CD14-positive monocyte (primary cell): ENCODE results near the gene ZNF365. TPM values are rescaled to one million over a fixed set of nuclear protein-coding genes. Genes with fewer than 3 reads are reported as not detected.
A peak's percentile ranks its signal among the peaks of the same experiment; 100 is the strongest.

Source experiments
- DNase-seq, 3 donors: peaks; one replicate each; pipeline ENCODE4 v3.0.0-alpha.2; 2011 to 2022
- H2AFZ ChIP-seq: 2 replicates; pipeline ENCODE4 v1.6.0; 2012; ENCODE audit warnings: mild to moderate bottlenecking, low read depth, low read length, inconsistent platforms; ENCODE audit not compliant: insufficient read depth, poor library complexity, severe bottlenecking
- H3K27ac ChIP-seq, 2 donors: 1 replicate in 1 of 2; 2 replicates in 1 of 2; pipeline ENCODE4 v1.5.1; 2012 to 2013; ENCODE audit warnings: low read length in 2 of 2, control low read depth in 1 of 2, inconsistent platforms in 1 of 2, low read depth in 1 of 2, mild to moderate bottlenecking in 1 of 2
- H3K27me3 ChIP-seq, 2 donors: one replicate each; pipeline versions ENCODE4 v1.6.0 to v1.6.1; 2011 to 2013; ENCODE audit warnings: low read length in 2 of 2; ENCODE audit not compliant: control insufficient read depth in 2 of 2, insufficient read depth in 2 of 2
- H3K36me3 ChIP-seq, 2 donors: replicated peaks in 1 of 2; 1 replicate in 1 of 2; 2 replicates in 1 of 2; pipeline versions ENCODE4 v1.5.1 to v1.6.1; 2012 to 2013; ENCODE audit warnings: low read length in 2 of 2, control low read depth in 1 of 2, inconsistent platforms in 1 of 2, mild to moderate bottlenecking in 1 of 2; ENCODE audit not compliant: insufficient read depth in 2 of 2, control insufficient read depth in 1 of 2
- H3K4me1 ChIP-seq, 2 donors: 1 replicate in 1 of 2; 2 replicates in 1 of 2; pipeline versions ENCODE4 v1.5.1 to v1.6.1; 2012 to 2013; ENCODE audit warnings: low read length in 2 of 2, control low read depth in 1 of 2, inconsistent platforms in 1 of 2, mild to moderate bottlenecking in 1 of 2, moderate library complexity in 1 of 2; ENCODE audit not compliant: insufficient read depth in 2 of 2, control insufficient read depth in 1 of 2
- H3K4me2 ChIP-seq: replicated peaks from 2 replicates; pipeline ENCODE3; 2012; ENCODE audit warnings: low read length, moderate library complexity, mild to moderate bottlenecking; ENCODE audit not compliant: poor library complexity, severe bottlenecking; ENCODE audit errors: extremely low read depth
- H3K4me3 ChIP-seq, 3 experiments: fragments of 200-600 bp in 1 of 3; sonication (generic) in 1 of 3; replicated peaks in 1 of 3; 1 replicate in 2 of 3; 2 replicates in 1 of 3; pipeline ENCODE4 v1.5.1; 2011 to 2013; ENCODE audit warnings: low read length in 3 of 3, mild to moderate bottlenecking in 3 of 3, control low read depth in 2 of 3, low read depth in 2 of 3, inconsistent platforms in 1 of 3, moderate library complexity in 1 of 3
- H3K79me2 ChIP-seq: 2 replicates; pipeline ENCODE4 v1.6.0; 2012; ENCODE audit warnings: mild to moderate bottlenecking, control low read depth, inconsistent platforms, low read length, moderate library complexity; ENCODE audit not compliant: insufficient read depth
- H3K9ac ChIP-seq: 2 replicates; pipeline ENCODE4 v1.6.0; 2017; ENCODE audit warnings: low read length, mild to moderate bottlenecking; ENCODE audit not compliant: insufficient read depth, poor library complexity, severe bottlenecking
- H3K9me3 ChIP-seq, 2 donors: replicated peaks in 1 of 2; 1 replicate in 1 of 2; 2 replicates in 1 of 2; pipeline versions ENCODE4 v1.5.1 to v1.6.1; 2012 to 2013; ENCODE audit warnings: low read length in 2 of 2, control low read depth in 1 of 2; ENCODE audit not compliant: control insufficient read depth in 1 of 2, insufficient read depth in 1 of 2
- H4K20me1 ChIP-seq: 2 replicates; pipeline ENCODE4 v1.6.0; 2012; ENCODE audit warnings: mild to moderate bottlenecking, low read length, control low read depth, moderate library complexity; ENCODE audit not compliant: insufficient read depth
- H3K27ac Mint-ChIP-seq, 7 donors: one replicate each; pipeline ENCODE4 v1.8.0; 2020; ENCODE audit warnings: mild to moderate bottlenecking in 7 of 7, mixed read lengths in 7 of 7, moderate library complexity in 6 of 7, inconsistent platforms in 2 of 7
- H3K27me3 Mint-ChIP-seq, 3 donors: one replicate each; pipeline ENCODE4 v1.8.0; 2021 to 2022; ENCODE audit warnings: low read depth in 3 of 3, mild to moderate bottlenecking in 3 of 3, mixed read lengths in 3 of 3, moderate library complexity in 3 of 3, inconsistent platforms in 1 of 3
- H3K36me3 Mint-ChIP-seq, 2 donors: one replicate each; pipeline ENCODE4 v1.8.0; 2020; ENCODE audit warnings: mixed read lengths in 2 of 2, inconsistent platforms in 1 of 2, mild to moderate bottlenecking in 1 of 2
- H3K4me1 Mint-ChIP-seq: one replicate; pipeline ENCODE4 v1.8.0; 2020; ENCODE audit warnings: mild to moderate bottlenecking, mixed read lengths
- H3K4me3 Mint-ChIP-seq, 2 donors: one replicate each; pipeline ENCODE4 v1.8.0; 2020; ENCODE audit warnings: mild to moderate bottlenecking in 2 of 2, mixed read lengths in 2 of 2, moderate library complexity in 1 of 2
- H3K9me3 Mint-ChIP-seq, 7 donors: one replicate each; pipeline ENCODE4 v1.8.0; 2020 to 2022; ENCODE audit warnings: mixed read lengths in 7 of 7, mild to moderate bottlenecking in 6 of 7, moderate library complexity in 6 of 7, inconsistent platforms in 2 of 7
- WGBS: methylation state at CpG from one replicate; pipeline ENCODE4 v1.1.5; 2013; ENCODE audit warnings: missing lambda C conversion rate; ENCODE audit not compliant: insufficient coverage; 5-methylcytosine and 5-hydroxymethylcytosine counted together
- intact Hi-C, 2 donors: fragments of 100-400 bp; cut with micrococcal nuclease; formaldehyde crosslinking; loops; one replicate each; pipeline versions ENCODE4 v1.15.0 to v1.15.1; 2023
- polyA plus RNA-seq, 3 donors: library from polyadenylated mRNA; depleted of rRNA in 1 of 3; unstranded in 2 of 3; stranded (reverse) in 1 of 3; fragments of 300-500 nt in 2 of 3; fragments of >200 nt in 1 of 3; fragmentation: Illumina TruSeq in 2 of 3; gene quantifications; 1 replicate in 2 of 3; 2 replicates in 1 of 3; pipeline ENCODE4 v1.2.3, GENCODE V29; 2012 to 2021
- TF ChIP-seq, protein P1 (sequence below): fragments of 200-600 bp; IDR thresholded peaks from one replicate; pipeline ENCODE4 v1.8.0; 2022; ENCODE audit warnings: antibody characterized with exemption, mild to moderate bottlenecking

The ZNF365 gene
- polyA plus RNA-seq, 3 donors, result not detected

DNA sequence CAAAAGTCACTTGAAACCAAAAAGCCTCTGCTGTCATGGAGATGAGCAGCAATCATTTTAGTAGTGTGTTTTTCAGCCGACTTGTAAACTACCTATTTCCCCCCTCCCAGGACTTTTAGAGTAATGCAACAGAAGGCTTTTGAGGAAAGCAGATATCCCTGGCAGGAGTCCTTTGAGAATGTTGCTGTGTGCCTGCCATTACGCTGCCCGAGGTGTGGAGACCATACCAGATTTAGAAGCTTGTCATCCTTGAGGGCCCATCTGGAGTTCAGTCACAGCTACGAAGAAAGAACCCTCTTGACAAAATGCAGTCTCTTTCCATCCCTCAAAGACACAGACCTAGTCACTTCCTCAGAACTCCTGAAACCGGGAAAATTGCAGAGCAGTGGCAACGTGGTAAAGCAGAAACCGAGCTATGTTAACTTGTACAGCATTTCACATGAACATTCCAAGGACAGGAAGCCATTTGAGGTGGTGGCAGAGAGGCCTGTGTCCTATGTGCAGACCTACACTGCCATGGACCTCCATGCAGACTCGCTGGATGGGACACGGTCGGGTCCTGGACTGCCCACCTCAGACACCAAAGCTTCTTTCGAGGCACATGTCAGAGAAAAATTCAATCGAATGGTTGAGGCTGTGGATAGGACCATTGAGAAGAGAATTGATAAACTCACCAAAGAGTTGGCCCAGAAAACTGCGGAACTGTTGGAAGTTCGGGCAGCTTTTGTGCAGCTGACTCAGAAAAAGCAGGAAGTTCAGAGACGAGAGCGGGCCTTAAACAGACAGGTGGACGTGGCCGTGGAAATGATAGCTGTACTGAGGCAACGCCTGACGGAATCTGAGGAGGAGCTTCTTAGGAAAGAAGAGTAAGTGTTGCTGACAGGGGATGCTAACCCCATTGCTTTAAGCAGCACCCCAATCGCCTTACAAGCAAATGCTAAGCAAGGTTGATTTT is 2.2 kb downstream of the ZNF365 start:
- intact Hi-C loops, result no loop called here
- Histone ChIP-seq H3K9ac (no peak overlapping the region), H4K20me1 (no peaks in the 10 kb centered on the region), H3K4me3 (no peak overlapping the region), H3K27ac (no peak overlapping the region), H3K9me3 (peaks cover 0 to 6% of the 10 kb centered on the region in 2 donors), H2AFZ (no peak overlapping the region), H3K4me1 (peaks cover 6 to 11% of the 10 kb centered on the region in 2 donors), H3K27me3 (peaks cover 36 to 43% of the 10 kb centered on the region in 2 donors), H3K4me2 (no peak overlapping the region), H3K79me2 (no peaks in the 10 kb centered on the region), H3K36me3 (no peaks in the 10 kb centered on the region)
- TF ChIP-seq, protein P1, sequence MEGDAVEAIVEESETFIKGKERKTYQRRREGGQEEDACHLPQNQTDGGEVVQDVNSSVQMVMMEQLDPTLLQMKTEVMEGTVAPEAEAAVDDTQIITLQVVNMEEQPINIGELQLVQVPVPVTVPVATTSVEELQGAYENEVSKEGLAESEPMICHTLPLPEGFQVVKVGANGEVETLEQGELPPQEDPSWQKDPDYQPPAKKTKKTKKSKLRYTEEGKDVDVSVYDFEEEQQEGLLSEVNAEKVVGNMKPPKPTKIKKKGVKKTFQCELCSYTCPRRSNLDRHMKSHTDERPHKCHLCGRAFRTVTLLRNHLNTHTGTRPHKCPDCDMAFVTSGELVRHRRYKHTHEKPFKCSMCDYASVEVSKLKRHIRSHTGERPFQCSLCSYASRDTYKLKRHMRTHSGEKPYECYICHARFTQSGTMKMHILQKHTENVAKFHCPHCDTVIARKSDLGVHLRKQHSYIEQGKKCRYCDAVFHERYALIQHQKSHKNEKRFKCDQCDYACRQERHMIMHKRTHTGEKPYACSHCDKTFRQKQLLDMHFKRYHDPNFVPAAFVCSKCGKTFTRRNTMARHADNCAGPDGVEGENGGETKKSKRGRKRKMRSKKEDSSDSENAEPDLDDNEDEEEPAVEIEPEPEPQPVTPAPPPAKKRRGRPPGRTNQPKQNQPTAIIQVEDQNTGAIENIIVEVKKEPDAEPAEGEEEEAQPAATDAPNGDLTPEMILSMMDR, result no peak
- H3K9me3 Mint-ChIP-seq, result peaks cover 0 to 16% (median 7%) of the 10 kb centered on the region in 7 donors
- no peak for DNase-seq
- H3K36me3 Mint-ChIP-seq, result no peaks in the 10 kb centered on the region
- WGBS, result 91% methylated on average over 13 of the region's 21 CpGs
- H3K4me3 Mint-ChIP-seq, result peak overlapping the region in 1 of 2 donors; percentile 3
- peaks cover 41 to 53% (median 44%) of the 10 kb centered on the region in 3 donors for H3K27me3 Mint-ChIP-seq
- H3K4me1 Mint-ChIP-seq, result peaks cover 10% of the 10 kb centered on the region
- H3K27ac Mint-ChIP-seq, result peak overlapping the region in 1 of 7 donors; percentile 63

DNA sequence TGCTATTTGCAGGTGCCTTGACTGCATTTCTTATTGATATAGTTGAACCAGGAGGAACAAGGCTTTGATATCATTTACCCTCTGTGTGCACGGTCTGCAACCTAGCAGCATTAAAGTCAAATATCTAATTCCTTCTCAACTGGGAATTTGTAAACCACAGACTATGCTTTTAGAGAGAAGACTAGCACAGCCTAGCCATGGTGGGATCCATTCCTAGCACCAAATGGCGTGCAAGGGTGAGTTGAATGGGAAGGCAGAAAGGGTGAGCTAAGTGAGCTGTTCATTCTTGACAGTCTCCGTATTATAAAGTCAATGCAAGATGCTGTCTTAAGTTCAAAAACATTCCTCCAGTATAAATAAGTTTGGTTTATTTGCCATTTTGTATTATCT is 2.9 kb downstream of the ZNF365 start:
- peaks cover 0 to 6% of the 10 kb centered on the region in 2 donors for H3K9me3 ChIP-seq
- no peak for DNase-seq
- WGBS, result 100% methylated on average over 1 of the region's 3 CpGs
- TF ChIP-seq, protein P1, result no peak
- peaks cover 6 to 11% of the 10 kb centered on the region in 2 donors for H3K4me1 ChIP-seq
- H2AFZ ChIP-seq, result no peak overlapping the region
- H3K4me2 ChIP-seq, result no peak overlapping the region
- Mint-ChIP-seq H3K4me1 (peaks cover 10% of the 10 kb centered on the region), H3K9me3 (peaks cover 0 to 14% (median 7%) of the 10 kb centered on the region in 7 donors), H3K27me3 (peaks cover 37 to 48% (median 41%) of the 10 kb centered on the region in 3 donors), H3K36me3 (no peaks in the 10 kb centered on the region), H3K27ac (no peak overlapping the region), H3K4me3 (no peak overlapping the region)
- H3K27me3 ChIP-seq, result peaks cover 31 to 38% of the 10 kb centered on the region in 2 donors
- H3K27ac ChIP-seq, result no peak overlapping the region
- no peak overlapping the region for H3K4me3 ChIP-seq
- H3K36me3 ChIP-seq, result no peaks in the 10 kb centered on the region
- H3K9ac ChIP-seq, result no peak overlapping the region
- no peaks in the 10 kb centered on the region for H3K79me2 ChIP-seq
- intact Hi-C loops, result no loop called here
- H4K20me1 ChIP-seq, result no peaks in the 10 kb centered on the region
